Endodermal cell (in vitro differentiated cells): Measurements from ENCODE around the gene IL4I1. TPM values are rescaled to one million over a fixed set of nuclear protein-coding genes. Genes with fewer than 3 reads are reported as not detected.

ENCODE experiments used
- DNase-seq: peaks from one replicate; pipeline ENCODE4 v3.0.0-alpha.2; 2017
- H3K27ac ChIP-seq: 2 replicates; pipeline ENCODE4 v1.5.1; 2013; ENCODE audit warnings: mild to moderate bottlenecking, low read depth, low read length, moderate library complexity
- H3K27me3 ChIP-seq: 2 replicates; pipeline ENCODE4 v1.6.1; 2013; ENCODE audit warnings: mild to moderate bottlenecking, low read length, moderate library complexity; ENCODE audit not compliant: insufficient read depth, control insufficient read depth, poor library complexity, severe bottlenecking
- H3K36me3 ChIP-seq: 2 replicates; pipeline ENCODE4 v1.7.0; 2013; ENCODE audit warnings: mild to moderate bottlenecking, low read length, moderate library complexity; ENCODE audit not compliant: control insufficient read depth, insufficient read depth
- H3K4me1 ChIP-seq: one replicate; pipeline ENCODE4 v1.7.0; 2013; ENCODE audit warnings: low read length; ENCODE audit not compliant: control insufficient read depth, insufficient read depth
- H3K4me3 ChIP-seq: 2 replicates; pipeline ENCODE4 v1.5.1; 2013; ENCODE audit warnings: mild to moderate bottlenecking, low read length, moderate library complexity
- H3K9ac ChIP-seq: 2 replicates; pipeline ENCODE4 v1.6.1; 2013; ENCODE audit warnings: mild to moderate bottlenecking, low read length, moderate library complexity; ENCODE audit not compliant: poor library complexity, severe bottlenecking; ENCODE audit errors: extremely low read depth
- H3K9me3 ChIP-seq: 2 replicates; pipeline ENCODE4 v1.6.1; 2013; ENCODE audit warnings: mild to moderate bottlenecking, low read length, moderate library complexity; ENCODE audit not compliant: control insufficient read depth
- H3K27ac Mint-ChIP-seq: 2 replicates; pipeline ENCODE4 v1.8.0; 2020; ENCODE audit warnings: mixed read lengths
- H3K27me3 Mint-ChIP-seq: 2 replicates; pipeline ENCODE4 v1.8.0; 2021; ENCODE audit warnings: mild to moderate bottlenecking, mixed read lengths; ENCODE audit not compliant: insufficient read depth
- H3K36me3 Mint-ChIP-seq: 2 replicates; pipeline ENCODE4 v1.8.0; 2020; ENCODE audit warnings: low read depth, mixed read lengths
- H3K4me1 Mint-ChIP-seq: 2 replicates; pipeline ENCODE4 v1.8.0; 2020; ENCODE audit warnings: mixed read lengths
- H3K4me3 Mint-ChIP-seq: 2 replicates; pipeline ENCODE4 v1.8.0; 2020; ENCODE audit warnings: mild to moderate bottlenecking, moderate library complexity, mixed read lengths
- H3K9me3 Mint-ChIP-seq: 2 replicates; pipeline ENCODE4 v1.8.0; 2020; ENCODE audit warnings: mild to moderate bottlenecking, mixed read lengths
- CTCF ChIP-seq: fragments of 200-600 bp; sonication (generic); conservative IDR thresholded peaks from 2 replicates; pipeline ENCODE4 v1.5.0; 2021; ENCODE audit warnings: antibody characterized with exemption, mild to moderate bottlenecking
- WGBS, 2 experiments: methylation state at CpG; one replicate each; pipeline versions ENCODE4 v1.1.5 to v1.1.7; 2013; ENCODE audit warnings: missing lambda C conversion rate in 2 of 2, mixed read lengths in 1 of 2; ENCODE audit not compliant: insufficient coverage in 1 of 2, insufficient read length in 1 of 2; 5-methylcytosine and 5-hydroxymethylcytosine counted together
- total RNA-seq, 2 donors: library from RNA; stranded (reverse); fragmentation: NEBNext Ultra II Directional in 1 of 2; extraction: Animal tissue kit (Norgen Biotek cat#: 25700) in 1 of 2; gene quantifications; 2 replicates in 1 of 2; 3 replicates in 1 of 2; pipeline ENCODE4 v1.2.1, GENCODE V29; 2021

The IL4I1 gene
- total RNA-seq, 2 donors from 2014 or later, result 0.97 TPM; not detected in 1

GRCh38 chr19:49894011-49894664 is 2.5 kb downstream of the IL4I1 start:
- Histone ChIP-seq H3K4me1 (no peaks in the 10 kb centered on the region), H3K9me3 (no peaks in the 10 kb centered on the region), H3K36me3 (no peaks in the 10 kb centered on the region), H3K4me3 (no peak overlapping the region), H3K27me3 (no peaks in the 10 kb centered on the region), H3K9ac (no peak overlapping the region), H3K27ac (no peak overlapping the region)
- Mint-ChIP-seq H3K27ac (no peak overlapping the region), H3K4me1 (no peaks in the 10 kb centered on the region), H3K4me3 (no peak overlapping the region), H3K9me3 (peaks cover 5% of the 10 kb centered on the region), H3K36me3 (peaks cover 3% of the 10 kb centered on the region), H3K27me3 (peaks cover 56% of the 10 kb centered on the region)
- WGBS, 2 experiments, result 87 to 94% methylated on average over 7 to 18 of the region's 18 CpGs
- TF ChIP-seq CTCF, result no peak
- DNase-seq, result no peak

- H3K9ac ChIP-seq, result no peak overlapping the region
- H3K27ac ChIP-seq, result no peak overlapping the region
- Mint-ChIP-seq H3K9me3 (peaks cover 5% of the 10 kb centered on the region), H3K27ac (no peak overlapping the region), H3K36me3 (peaks cover 9% of the 10 kb centered on the region), H3K4me1 (no peaks in the 10 kb centered on the region), H3K4me3 (no peak overlapping the region), H3K27me3 (peaks cover 58% of the 10 kb centered on the region)
- H3K4me1 ChIP-seq, result no peaks in the 10 kb centered on the region
- no peaks in the 10 kb centered on the region for H3K9me3 ChIP-seq
- no peak for TF ChIP-seq CTCF
- H3K36me3 ChIP-seq, result no peaks in the 10 kb centered on the region
- no peaks in the 10 kb centered on the region for H3K27me3 ChIP-seq
- 100% methylated on average over 1 of the region's 1 CpG; no CpG with 5 or more reads in 1 of the 2 experiments for WGBS, 2 experiments
- no peak for DNase-seq
- H3K4me3 ChIP-seq, result no peak overlapping the region
Observed at GRCh38 chr19:49892716-49893115, 4.0 kb downstream of the IL4I1 start.

GRCh38 chr19:49891393-49891792 is 5.3 kb downstream of the IL4I1 start:
- H3K27me3 ChIP-seq, result no peaks in the 10 kb centered on the region
- H3K27ac ChIP-seq, result no peak overlapping the region
- DNase-seq, result no peak
- peaks cover under 1% of the 10 kb centered on the region for H3K36me3 ChIP-seq
- H3K27me3 Mint-ChIP-seq, result peaks cover 48% of the 10 kb centered on the region
- H3K9me3 Mint-ChIP-seq, result peaks cover 5% of the 10 kb centered on the region
- no peak overlapping the region for H3K4me3 Mint-ChIP-seq
- H3K4me1 ChIP-seq, result no peaks in the 10 kb centered on the region
- TF ChIP-seq CTCF, result no peak
- no peaks in the 10 kb centered on the region for H3K4me1 Mint-ChIP-seq
- no peak overlapping the region for H3K4me3 ChIP-seq
- 94 to 98% methylated on average over 8 to 17 of the region's 17 CpGs for WGBS, 2 experiments
- H3K36me3 Mint-ChIP-seq, result peaks cover 11% of the 10 kb centered on the region
- no peaks in the 10 kb centered on the region for H3K9me3 ChIP-seq
- H3K9ac ChIP-seq, result no peak overlapping the region
- H3K27ac Mint-ChIP-seq, result no peak overlapping the region
